Stimulated activated CD4-positive, alpha-beta T cell treated with anti-CD3 and anti-CD28 coated beads, Interleukin-2, amount 100 ng/mL, for 48 hours (primary cell): ENCODE data around the gene MYO3A.

Experiments used
- DNase-seq, 2 donors: peaks; one replicate each; pipeline ENCODE4 v3.0.0-alpha.2; 2020

The MYO3A gene

GRCh38 chr10:26216585-26217395 is 282.8 kb downstream of the MYO3A start, which contains the start of gene GAD2:
Gene GAD2 (plus strand): TSS chr10:26216774. CDS start chr10:26216810, 36 bp downstream.
- no peak for DNase-seq

- no peak for DNase-seq
Observed at GRCh38 chr10:26217396-26218086, 283.5 kb downstream of the MYO3A start.

- no peak for DNase-seq
Observed at GRCh38 chr10:26219676-26220075, 285.6 kb downstream of the MYO3A start.

GRCh38 chr10:26220901-26221300 is 286.9 kb downstream of the MYO3A start:
- no peak for DNase-seq

- DNase-seq = no peak
Observed at GRCh38 chr10:26221541-26221940, 287.5 kb downstream of the MYO3A start.

- no peak for DNase-seq
Observed at GRCh38 chr10:26222563-26222962, 288.5 kb downstream of the MYO3A start.

- DNase-seq = no peak
Observed at GRCh38 chr10:26225322-26225721, 291.3 kb downstream of the MYO3A start.

GRCh38 chr10:26227786-26228185 is 293.8 kb downstream of the MYO3A start:
- DNase-seq = no peak

- no peak for DNase-seq
Observed at GRCh38 chr10:26232174-26232573, 298.1 kb downstream of the MYO3A start.

- no peak for DNase-seq
Observed at GRCh38 chr10:26235761-26236160, 301.7 kb downstream of the MYO3A start.

GRCh38 chr10:26238378-26238777 is 304.3 kb downstream of the MYO3A start:
- no peak for DNase-seq

- DNase-seq = no peak
Observed at GRCh38 chr10:26242706-26243350, 308.8 kb downstream of the MYO3A start.

GRCh38 chr10:26243351-26243720 is 309.3 kb downstream of the MYO3A start:
- no peak for DNase-seq

GRCh38 chr10:26249681-26250080 is 315.7 kb downstream of the MYO3A start:
- no peak for DNase-seq

GRCh38 chr10:26251925-26252324 is 317.9 kb downstream of the MYO3A start:
- DNase-seq = no peak

GRCh38 chr10:26254616-26255015 is 320.6 kb downstream of the MYO3A start:
- DNase-seq = no peak

- DNase-seq = no peak
Observed at GRCh38 chr10:26259341-26259740, 325.3 kb downstream of the MYO3A start.
